NOMO-1 treated with DMSO at 0.1 percent for 48 hours (cell line): Measurements from ENCODE around the gene FAM3B.
"Not testable (repeated sequence)": the region's sequence is repeated elsewhere in the genome, so short reads cannot be mapped to it uniquely, and the experiment has no call there.

Source experiments
- DNase-seq: peaks from one replicate; lab custom pipeline; 2025; ENCODE audit not compliant: unreplicated experiment; lab: John Stamatoyannopoulos, UW

The FAM3B gene

DNA sequence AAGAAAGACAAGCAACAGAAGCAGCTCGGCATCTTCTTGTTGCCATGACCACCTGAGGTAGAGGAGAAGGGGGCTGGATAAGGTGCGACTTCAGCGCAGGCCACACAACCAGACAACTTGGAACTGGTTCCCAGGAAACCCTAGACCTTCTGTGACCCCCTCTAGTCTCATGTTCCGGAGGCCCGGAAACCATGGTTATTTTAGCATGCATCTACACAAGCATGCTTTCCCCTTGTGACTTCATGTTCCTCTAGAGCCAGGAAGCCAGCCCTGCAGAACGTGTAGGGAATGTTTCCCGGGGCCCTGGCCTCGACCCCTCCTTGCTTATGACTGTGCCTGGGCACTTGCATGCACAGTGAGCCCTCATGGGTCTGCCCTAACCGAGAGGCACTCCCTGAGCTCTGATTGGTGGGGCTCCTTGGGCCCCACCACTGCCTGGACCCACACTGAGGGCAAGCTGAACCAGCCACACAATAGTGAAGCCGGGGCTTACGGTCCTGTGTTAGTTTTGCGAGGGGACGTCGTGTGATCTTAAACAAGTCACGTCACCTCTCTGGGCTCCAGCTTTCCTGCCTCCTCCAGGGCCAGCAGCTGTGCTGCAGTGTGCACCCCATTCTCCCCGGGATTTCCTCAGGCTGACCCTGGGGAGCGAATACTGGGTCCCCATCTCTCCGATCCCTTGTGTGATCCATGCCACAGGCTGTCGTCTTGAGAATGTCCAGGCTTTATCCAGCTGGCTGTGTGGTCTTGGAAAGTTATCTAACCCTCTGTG is 33.2 kb downstream of the FAM3B start:
- DNase-seq = no peak

DNA sequence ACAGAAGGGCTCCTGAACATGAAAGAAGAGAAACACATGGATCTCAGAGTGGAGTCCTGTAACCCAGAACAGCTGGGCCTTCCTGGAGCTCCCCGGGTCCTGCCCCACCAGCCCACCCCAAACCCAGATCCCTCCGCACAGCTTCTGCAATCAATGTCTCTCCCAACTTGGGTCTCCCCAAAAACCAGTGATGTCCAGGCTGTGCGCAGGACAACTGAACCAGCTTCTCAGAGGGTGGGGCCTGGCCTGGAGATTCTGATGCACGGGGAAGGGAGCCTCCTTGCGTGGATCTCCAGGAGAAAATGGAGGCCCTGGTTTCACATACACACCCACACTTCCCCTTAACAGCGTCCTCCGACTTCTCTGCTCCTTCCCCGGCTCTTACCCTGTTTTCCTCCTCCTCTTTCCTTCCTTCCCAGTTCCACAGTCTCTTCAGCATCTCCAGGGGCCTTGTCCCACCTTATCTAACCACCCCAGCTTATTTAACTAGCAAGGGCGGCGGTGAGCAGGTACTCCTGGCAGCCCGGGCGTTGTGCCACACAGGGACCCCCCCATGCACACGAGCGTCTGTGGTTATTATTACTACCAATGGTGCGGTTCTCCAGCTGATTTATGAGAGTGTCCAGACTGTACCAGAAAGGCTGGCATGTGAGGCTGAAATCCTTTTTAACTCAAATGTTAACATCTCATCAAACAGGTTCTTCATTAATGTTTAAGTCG is 34.0 kb downstream of the FAM3B start:
- DNase-seq = no peak

- no peak for DNase-seq
Measured at GRCh38 chr21:41357546-41357945, 40.9 kb downstream of the FAM3B start.

DNA sequence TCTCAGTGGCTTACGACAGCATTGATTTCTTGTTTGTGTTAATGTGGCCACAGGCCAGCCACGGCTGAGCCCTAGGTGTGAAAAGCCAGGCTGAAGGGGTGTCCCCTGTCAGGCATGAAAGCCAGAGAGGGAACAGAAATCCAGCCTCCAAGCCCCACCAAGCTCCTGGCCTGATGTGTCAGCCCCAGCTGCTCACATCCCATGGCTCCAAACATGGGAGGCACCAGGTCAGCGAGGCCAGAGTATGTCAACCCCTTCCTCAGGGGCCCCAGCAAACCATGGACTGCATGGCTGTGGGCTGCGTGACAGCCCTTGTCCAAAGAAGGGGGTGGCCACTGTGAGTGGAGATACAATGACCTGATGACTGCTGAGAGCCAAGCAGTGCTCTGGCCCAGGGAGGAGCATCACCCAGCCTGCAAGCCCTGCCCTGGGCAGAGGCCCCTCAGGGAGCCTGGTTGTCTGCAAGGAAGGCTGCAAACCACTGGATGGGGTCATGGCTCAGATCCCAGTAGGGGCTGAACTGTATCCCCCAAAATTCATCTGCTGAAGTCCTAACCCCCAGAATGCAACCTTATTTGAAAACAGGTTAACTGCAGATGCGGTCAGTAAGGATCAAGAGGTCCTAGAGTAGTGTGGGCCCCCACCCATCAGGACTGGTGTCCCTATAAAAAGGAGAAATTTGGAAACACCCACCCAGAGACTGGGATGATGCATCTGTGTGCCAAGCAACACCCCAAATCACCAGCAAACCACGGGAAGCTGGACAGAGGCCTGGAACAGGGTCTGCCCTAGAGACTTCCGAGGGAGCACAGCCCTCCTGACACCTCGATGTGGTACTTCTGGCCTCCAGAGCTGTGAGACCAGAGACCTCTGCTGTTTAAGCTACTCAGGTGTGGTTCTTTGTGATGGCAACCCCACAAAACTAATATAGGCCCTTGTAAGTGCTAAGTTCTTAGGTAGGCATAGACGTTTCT is 41.9 kb downstream of the FAM3B start:
- DNase-seq = no peak

- no peak for DNase-seq
Measured at GRCh38 chr21:41359286-41359685, 42.7 kb downstream of the FAM3B start.

GRCh38 chr21:41359754-41360071 is 43.1 kb downstream of the FAM3B start:
- not testable (repeated sequence) for DNase-seq

DNA sequence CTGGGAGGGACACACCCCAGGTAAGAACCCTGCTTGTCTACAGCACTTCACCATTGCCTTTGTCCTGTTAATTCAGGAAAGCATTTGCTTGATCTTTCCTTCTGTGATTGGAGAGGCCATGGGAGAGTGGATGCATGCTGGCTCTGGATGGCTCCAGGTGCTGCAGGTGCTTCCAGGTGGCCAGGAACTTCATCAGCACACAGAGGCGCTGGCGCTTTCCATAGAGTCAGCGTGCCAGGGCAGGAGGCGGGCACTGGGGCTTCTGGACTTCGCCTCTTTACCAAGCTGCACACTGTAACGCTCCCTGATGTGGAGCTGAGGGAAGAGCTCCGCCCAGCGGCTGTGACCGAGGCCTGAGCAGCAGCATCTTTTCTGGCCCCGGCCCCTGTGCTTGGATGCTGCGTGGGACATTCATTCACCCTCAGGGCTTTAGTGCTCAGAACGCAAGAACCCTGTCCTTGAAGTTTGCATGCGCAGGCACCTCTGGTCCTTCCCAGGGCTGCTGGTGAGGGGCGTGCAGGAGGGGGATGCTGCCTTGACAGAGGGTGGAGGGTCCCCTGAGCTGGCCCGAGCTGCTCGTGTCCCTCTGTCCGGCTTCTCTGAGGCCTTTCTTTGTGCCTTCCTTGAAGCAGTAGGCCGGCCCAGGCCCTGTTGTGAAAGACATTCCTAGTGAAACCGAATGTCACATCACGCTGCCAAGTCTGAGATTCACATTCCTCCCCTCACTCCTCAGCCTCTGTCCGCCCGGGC is 43.6 kb downstream of the FAM3B start:
- no peak for DNase-seq

- DNase-seq = no peak
Measured at GRCh38 chr21:41361053-41361785, 44.6 kb downstream of the FAM3B start.

- DNase-seq = peak; percentile 95
Measured at GRCh38 chr21:41361786-41362604, 45.4 kb downstream of the FAM3B start, which contains the start of gene MX2. TSS of gene MX2 (plus strand) at chr21:41362027. CDS start at chr21:41376907, 14,880 bp downstream.

DNA sequence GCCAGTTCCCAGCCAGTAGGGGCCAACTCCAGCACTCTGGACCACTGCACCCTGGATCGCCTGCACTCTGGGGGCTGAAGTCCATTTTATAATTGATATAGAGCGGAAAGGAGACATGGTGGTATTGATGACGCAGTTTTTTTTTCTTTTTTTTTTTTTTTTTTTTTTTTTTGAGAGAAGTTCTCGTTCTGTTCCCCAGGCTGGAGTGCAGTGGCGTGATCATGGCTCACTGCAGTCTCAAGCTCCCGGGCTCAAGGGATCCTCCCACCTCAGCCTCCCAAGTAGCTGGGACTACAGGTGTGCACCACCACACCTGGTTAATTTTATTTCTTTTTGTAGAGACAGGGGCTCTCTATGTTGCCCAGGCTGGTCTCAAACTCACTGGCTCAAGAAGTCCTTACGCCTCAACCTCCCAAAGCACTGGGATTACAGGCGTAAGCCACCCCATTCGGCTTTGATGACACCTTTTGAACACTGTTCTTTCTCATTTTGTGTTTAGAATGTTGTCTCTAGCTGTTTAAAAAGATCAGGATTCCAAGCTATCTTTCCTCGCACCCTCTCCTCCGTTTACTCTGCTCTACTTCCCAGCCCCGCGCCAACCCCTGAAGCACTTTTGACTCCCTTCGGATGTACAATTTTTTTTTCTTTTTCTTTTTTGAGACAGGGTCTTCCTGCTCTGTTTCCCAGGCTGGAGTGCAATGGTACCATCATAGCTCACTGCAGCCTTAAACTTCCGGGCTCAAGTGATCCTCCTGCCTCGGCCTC is 46.2 kb downstream of the FAM3B start:
- no peak for DNase-seq

DNA sequence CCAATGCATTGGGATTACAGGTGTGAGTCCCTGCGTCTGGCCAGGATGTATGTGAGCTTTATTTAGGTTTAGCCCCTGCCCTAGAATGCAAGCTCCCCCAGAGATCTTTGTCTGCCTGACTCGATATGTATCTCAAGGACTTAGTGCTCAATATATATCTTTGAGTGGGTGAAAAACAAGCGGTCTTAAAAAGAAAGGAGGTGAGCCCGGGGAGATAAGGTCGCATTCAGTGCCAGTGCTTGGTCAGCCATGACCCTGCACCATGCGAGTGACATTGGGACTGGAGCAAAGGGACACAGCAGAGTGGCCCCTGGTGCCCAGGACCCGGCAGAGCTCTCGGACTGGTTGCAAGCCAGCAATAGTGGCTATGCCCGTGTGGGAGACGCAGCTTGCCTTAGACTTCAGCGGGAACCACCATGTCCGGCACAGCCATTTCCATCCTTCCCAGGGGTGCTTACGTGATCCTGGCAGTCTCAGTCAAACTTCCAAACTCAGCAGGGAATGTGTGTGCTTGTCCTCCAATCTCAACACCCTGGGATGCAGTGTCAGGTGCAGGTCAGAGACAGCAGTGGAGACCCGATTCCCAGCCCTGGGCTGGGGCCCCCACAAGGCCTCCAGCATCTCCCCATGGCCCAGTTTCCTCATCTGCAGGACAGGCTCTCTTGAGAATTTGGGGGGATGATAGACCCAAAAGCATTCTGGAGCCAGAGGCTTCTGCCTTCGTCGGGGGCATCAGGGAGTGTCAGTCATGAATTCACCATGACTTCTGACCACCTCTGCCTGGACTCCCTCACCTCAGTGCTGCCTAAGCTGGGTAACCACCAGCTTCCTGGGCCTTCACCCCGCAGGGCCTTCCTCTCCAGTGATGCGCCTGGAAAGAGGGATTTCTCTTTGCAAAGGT is 47.0 kb downstream of the FAM3B start:
- DNase-seq = no peak

GRCh38 chr21:41364308-41364707 is 47.7 kb downstream of the FAM3B start:
- no peak for DNase-seq

DNA sequence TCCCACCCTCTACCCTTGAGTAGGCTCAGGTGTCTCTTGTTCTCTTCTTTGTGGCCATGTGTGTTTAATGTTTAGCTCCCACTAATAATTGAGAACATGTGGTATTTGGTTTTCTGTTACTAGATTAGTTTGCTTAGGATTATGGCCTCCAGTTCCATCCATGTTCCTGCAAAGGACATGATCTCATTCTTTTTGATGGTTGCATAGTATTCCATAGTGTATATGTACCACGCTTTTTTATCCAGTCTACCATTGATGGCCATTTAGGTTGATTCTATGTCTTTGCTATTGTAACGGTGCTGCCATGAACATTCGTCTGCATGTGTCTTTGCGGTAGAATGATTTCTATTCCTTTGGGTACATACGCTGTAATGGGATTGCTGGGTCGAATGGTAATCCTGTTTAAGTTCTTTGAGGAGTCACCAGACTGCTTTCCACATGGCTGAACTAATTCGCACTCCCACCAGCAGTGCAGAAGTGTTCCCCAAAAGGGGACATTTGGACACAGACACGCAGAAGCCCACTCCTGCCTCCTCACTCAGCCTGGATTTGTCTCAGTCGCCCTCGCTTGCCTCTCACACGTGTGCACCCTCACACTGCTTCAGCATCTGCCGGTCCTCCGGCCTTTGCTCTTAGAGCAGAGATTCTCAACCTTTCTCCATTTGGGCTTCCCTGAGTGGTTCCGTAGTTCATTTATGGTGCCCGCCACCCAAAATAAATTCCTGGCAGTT is 48.9 kb downstream of the FAM3B start:
- no peak for DNase-seq

DNA sequence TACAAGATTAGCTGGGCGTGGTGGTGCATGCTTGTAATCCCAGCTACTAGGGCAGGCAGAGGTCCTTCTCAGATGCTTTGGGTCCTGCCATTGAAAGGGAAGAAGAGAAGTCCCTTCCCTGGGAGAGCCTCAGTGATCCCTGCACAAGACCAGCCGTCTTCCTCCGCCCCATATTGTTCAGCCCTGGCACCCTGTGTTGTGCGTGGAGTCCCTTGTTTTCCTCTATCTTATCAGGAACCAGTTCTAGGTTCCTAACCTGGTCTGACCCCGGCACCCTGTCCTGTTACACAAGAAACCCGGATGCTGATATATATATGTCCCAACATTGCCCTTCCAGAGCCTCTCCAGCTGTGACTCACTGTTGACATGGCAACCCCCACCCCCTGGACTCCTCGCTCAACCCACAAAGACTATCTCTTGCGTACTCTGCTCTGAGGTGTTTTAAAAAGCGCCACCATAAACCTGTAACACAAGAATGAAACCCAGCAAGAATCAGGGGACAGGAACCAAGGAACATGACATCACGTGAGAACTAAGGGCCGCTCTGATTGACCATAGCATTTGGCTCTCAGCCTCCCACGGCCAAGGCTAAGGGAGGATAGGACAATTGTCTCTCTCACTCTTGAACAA is 50.0 kb downstream of the FAM3B start:
- peak; percentile 96 for DNase-seq

DNA sequence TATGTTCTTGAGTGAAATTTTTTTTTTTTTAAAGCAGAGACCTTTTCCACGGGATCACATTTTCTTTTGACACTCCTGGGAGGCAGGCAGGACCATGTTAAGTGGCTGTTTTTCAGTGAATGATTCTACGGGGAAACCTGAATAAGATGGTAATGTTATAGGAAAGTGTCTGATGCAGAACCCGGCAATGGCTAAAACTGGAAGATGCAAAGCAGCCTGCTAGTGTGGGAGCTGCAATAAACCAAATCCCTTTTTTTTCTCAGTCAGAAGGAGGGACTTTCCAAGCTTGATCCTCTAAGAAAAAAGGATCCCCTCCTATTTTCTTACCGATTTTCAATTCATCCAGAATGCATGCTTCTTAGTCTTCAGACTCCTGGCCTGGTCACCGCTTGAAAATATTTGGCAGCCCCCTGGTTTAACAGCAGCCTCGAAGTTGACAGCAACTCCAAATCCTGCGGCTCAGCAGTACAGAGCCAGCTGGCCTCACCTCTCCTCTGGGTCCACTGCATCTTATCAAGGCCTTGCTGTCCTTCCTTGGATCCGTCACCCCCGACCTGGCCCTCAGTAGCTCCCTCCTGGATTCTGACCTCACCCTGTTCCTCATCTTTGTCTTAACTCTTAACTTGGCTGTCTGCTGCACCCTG is 50.8 kb downstream of the FAM3B start:
- DNase-seq = no peak
